H1 (cell line): ENCODE measurements around the gene SSTR5. TPM values are rescaled to one million over a fixed set of nuclear protein-coding genes. Genes with fewer than 3 reads are reported as not detected.

Experiments used
- BACH1 ChIP-seq: IDR thresholded peaks from 2 replicates; pipeline ENCODE4 v1.6.1; 2012; ENCODE audit warnings: low read length, improper control_type of control experiment
- BCL11A ChIP-seq, 2 experiments: IDR thresholded peaks; one replicate each; pipeline ENCODE4 v1.6.1; 2011; ENCODE audit warnings: low read depth in 2 of 2, low read length in 2 of 2, mild to moderate bottlenecking in 2 of 2
- CBX5 ChIP-seq: fragments of 300-800, 300-1000 bp; sonication (generic); IDR thresholded peaks from 2 replicates; pipeline ENCODE4 v1.7.1; 2016; ENCODE audit warnings: antibody characterized with exemption, low read length, low read depth
- CHD1 ChIP-seq: IDR thresholded peaks from 2 replicates; pipeline ENCODE4 v1.6.1; 2012; ENCODE audit warnings: low read depth, low read length, improper control_type of control experiment
- CTBP2 ChIP-seq: IDR thresholded peaks from 2 replicates; pipeline ENCODE4 v1.7.0; 2011; ENCODE audit warnings: borderline replicate concordance, mild to moderate bottlenecking, moderate library complexity, mixed read lengths, low read length; ENCODE audit not compliant: insufficient read depth, insufficient read length
- EGR1 ChIP-seq: IDR thresholded peaks from 2 replicates; pipeline ENCODE4 v1.6.1; 2011; ENCODE audit warnings: low read depth, low read length, borderline replicate concordance
- GABPA ChIP-seq: IDR thresholded peaks from 2 replicates; pipeline ENCODE4 v1.6.1; 2011; ENCODE audit warnings: mild to moderate bottlenecking, low read length, moderate library complexity, borderline replicate concordance; ENCODE audit not compliant: insufficient read depth
- JUN ChIP-seq: IDR thresholded peaks from 2 replicates; pipeline ENCODE4 v1.6.1; 2011; ENCODE audit warnings: low read depth, mild to moderate bottlenecking, improper control_type of control experiment, low read length
- MAFK ChIP-seq: IDR thresholded peaks from 2 replicates; pipeline ENCODE4 v1.6.1; 2012; ENCODE audit warnings: low read depth, mild to moderate bottlenecking, improper control_type of control experiment, low read length
- SAP30 ChIP-seq: fragments of 300-600 bp; sonication (generic); IDR thresholded peaks from 2 replicates; pipeline ENCODE4 v1.7.1; 2012; ENCODE audit warnings: low read length, moderate library complexity, mild to moderate bottlenecking, inconsistent platforms; ENCODE audit not compliant: insufficient read depth, insufficient replicate concordance
- SP1 ChIP-seq: IDR thresholded peaks from 2 replicates; pipeline ENCODE4 v1.6.1; 2011; ENCODE audit warnings: low read depth, low read length
- TAF7 ChIP-seq: optimal IDR thresholded peaks from 2 replicates; pipeline ENCODE3; 2011; ENCODE audit warnings: low read depth, mild to moderate bottlenecking, inconsistent platforms, low read length, moderate library complexity, borderline replicate concordance
- TEAD4 ChIP-seq: IDR thresholded peaks from 2 replicates; pipeline ENCODE4 v1.6.1; 2012; ENCODE audit warnings: low read depth, low read length, inconsistent platforms, mixed read lengths
- polyA plus RNA-seq, 7 experiments: library from polyadenylated mRNA; depleted of rRNA in 3 of 7; stranded (reverse) in 5 of 7; unstranded in 2 of 7; fragments of >200 nt in 5 of 7; fragments of 200-250 nt in 2 of 7; gene quantifications; 1 replicate in 5 of 7; 2 replicates in 1 of 7; 4 replicates in 1 of 7; pipeline versions ENCODE4 v1.2.1 to v1.2.3, GENCODE V29; 2011 to 2013; ENCODE audit warnings: missing spikeins in 2 of 7, mixed read lengths in 2 of 7
- total RNA-seq: library from RNA; stranded (reverse); fragmentation: NEBNext Ultra II Directional; extraction: Animal tissue kit (Norgen Biotek cat#: 25700); gene quantifications from 2 replicates; pipeline ENCODE4 v1.2.1, GENCODE V29; 2021
- TF ChIP-seq, protein P1 (sequence below), 3 experiments: IDR thresholded peaks; 1 replicate in 2 of 3; 2 replicates in 1 of 3; pipeline versions ENCODE4 v1.5.1 to v1.6.1; 2011; ENCODE audit warnings: low read length in 3 of 3, mild to moderate bottlenecking in 3 of 3, inconsistent platforms in 2 of 3, low read depth in 1 of 3, moderate library complexity in 1 of 3; ENCODE audit not compliant: insufficient read depth in 1 of 3; ENCODE audit errors: control extremely low read depth in 1 of 3
- TF ChIP-seq, protein P2 (sequence below): IDR thresholded peaks from 2 replicates; pipeline ENCODE4 v1.6.1; 2012; ENCODE audit warnings: inconsistent platforms

Gene SSTR5
- total and polyA plus RNA-seq, 2 of the 8 experiments (the other 6 are each of a cell fraction or from before 2014, with no cell fraction given) = 0.56 to 0.60 TPM

DNA sequence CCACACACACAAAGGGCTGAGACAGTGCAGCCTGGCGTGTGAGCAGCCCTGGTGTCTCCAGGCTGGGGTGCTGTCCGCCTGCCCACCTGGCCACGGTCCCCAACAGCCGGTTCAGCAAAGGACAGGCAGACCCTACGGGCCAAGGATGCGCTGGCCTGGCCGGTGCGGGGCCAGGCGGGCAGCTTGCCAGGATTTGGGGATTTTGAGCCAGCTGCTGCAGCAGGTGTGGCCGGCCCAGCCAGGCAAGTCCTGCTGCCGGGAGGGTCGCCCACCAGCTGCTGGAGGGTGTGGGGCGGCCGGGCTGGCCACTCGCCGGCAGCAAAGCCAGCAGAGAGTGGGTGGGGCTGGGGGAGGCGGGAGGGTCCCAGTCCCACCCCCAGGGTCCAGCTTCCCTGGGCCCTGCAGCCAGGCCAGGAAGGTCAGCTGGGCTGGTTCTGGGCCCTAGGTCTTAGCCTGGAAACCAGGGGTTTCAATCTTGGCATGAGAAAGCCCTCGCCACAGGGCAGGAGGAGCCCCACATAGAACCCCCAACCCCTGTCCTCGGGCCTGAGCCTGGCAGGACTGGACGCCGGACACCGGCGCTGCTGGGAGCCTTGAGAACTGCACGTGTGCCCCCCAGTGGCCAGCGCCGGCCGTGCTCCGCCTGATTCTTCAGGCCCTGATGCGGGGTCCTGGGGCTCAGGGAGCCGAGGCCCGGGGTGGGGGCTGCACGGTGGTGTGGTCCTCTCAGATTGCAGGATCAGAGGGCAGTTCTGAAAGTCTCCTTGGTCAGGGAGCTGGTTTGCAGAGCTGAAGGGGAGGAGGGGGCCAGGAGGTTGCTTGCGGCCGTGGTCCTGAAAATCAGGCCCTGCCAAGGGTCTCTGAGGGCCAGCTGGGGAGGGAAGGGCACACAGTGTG is 17.6 kb upstream of the SSTR5 start (continued):
- TF ChIP-seq, protein P1, sequence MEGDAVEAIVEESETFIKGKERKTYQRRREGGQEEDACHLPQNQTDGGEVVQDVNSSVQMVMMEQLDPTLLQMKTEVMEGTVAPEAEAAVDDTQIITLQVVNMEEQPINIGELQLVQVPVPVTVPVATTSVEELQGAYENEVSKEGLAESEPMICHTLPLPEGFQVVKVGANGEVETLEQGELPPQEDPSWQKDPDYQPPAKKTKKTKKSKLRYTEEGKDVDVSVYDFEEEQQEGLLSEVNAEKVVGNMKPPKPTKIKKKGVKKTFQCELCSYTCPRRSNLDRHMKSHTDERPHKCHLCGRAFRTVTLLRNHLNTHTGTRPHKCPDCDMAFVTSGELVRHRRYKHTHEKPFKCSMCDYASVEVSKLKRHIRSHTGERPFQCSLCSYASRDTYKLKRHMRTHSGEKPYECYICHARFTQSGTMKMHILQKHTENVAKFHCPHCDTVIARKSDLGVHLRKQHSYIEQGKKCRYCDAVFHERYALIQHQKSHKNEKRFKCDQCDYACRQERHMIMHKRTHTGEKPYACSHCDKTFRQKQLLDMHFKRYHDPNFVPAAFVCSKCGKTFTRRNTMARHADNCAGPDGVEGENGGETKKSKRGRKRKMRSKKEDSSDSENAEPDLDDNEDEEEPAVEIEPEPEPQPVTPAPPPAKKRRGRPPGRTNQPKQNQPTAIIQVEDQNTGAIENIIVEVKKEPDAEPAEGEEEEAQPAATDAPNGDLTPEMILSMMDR (IDR thresholded peaks at IDR 0.05; ENCODE audit: control extremely low read depth in 1 of 3, insufficient read depth in 1 of 3, low read depth in 1 of 3, low read length in 3 of 3) = peak; percentile 82 to 91 (median 84)
- TF ChIP-seq TAF7 (no peak), SAP30 (no peak), CTBP2 (no peak), SP1 (no peak), TEAD4 (no peak), BCL11A (IDR thresholded peaks at IDR 0.05; ENCODE audit: low read depth in 2 of 2, low read length in 2 of 2) (no peak), CHD1 (no peak), BACH1 (no peak), GABPA (peak; percentile 78; the same call in 1 of the 2 replicates), MAFK (no peak), CBX5 (no peak), EGR1 (no peak), JUN (no peak)
- TF ChIP-seq, protein P2, sequence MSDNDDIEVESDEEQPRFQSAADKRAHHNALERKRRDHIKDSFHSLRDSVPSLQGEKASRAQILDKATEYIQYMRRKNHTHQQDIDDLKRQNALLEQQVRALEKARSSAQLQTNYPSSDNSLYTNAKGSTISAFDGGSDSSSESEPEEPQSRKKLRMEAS = peak; percentile 23; the same call in 1 of the 2 replicates
